ENCODE results near the gene SLC5A9.

The SLC5A9 gene

DNA sequence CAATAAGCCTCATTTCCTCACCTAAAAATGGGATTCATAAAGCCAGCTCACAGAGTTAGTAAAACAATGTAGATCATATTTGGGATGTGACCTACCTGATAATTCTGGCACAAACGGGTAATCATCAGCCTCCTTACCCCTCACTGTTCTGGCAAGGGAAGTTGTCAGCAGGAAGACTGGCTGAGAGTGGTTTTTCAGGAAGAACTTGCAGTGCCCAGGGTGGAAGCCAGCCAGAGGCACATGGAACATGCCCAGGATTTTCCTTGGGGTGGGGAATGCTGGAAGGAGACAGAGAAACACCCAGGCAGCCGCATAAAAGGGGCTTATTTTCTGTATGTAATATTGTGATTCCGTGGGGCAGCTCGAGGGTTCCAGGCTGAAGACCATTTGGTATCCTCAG is 7.7 kb upstream of the SLC5A9 start:
- no peaks in the 10 kb centered on the region for H3K36me3 ChIP-seq (ENCODE audit: control insufficient read depth, low read depth, low read length)
- no peak overlapping the region for H3K9ac ChIP-seq (ENCODE audit: low read length)
- no peaks in the 10 kb centered on the region for H3K9me3 ChIP-seq (ENCODE audit: control insufficient read depth, low read depth, low read length)
- H3K27ac ChIP-seq (ENCODE audit: low read length): no peak overlapping the region
- no peak overlapping the region for H3K4me3 ChIP-seq (ENCODE audit: low read length)
- no peaks in the 10 kb centered on the region for H3K27me3 ChIP-seq (ENCODE audit: control insufficient read depth, insufficient read depth, low read length)
- peaks cover 10% of the 10 kb centered on the region for H3K4me1 ChIP-seq (ENCODE audit: control insufficient read depth, low read depth, low read length)

DNA sequence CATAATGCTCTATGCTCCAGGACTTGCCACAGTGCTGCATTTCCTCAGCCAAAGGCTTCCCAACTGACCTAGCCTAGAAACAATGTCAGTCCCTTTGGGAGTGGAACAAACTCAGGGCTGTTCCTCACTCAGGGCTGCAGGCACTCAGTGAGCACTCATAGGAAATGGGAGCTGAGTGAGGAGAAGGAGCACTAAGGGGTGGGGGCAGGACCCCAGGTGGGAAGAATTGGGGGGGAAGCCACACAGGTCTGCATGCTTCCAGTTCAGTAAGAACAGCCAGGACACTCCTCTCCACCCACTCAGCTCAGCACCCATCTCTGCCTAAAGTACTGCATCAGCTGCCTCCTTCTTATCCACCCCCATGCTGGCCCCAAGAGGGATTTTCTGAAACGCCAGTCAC is 7.3 kb upstream of the SLC5A9 start:
- no peak overlapping the region for H3K27ac ChIP-seq (ENCODE audit: low read length)
- H3K9ac ChIP-seq (ENCODE audit: low read length): no peak overlapping the region
- H3K4me3 ChIP-seq (ENCODE audit: low read length): no peak overlapping the region
- no peaks in the 10 kb centered on the region for H3K27me3 ChIP-seq (ENCODE audit: control insufficient read depth, insufficient read depth, low read length)
- no peaks in the 10 kb centered on the region for H3K9me3 ChIP-seq (ENCODE audit: control insufficient read depth, low read depth, low read length)
- peaks cover 10% of the 10 kb centered on the region for H3K4me1 ChIP-seq (ENCODE audit: control insufficient read depth, low read depth, low read length)
- no peaks in the 10 kb centered on the region for H3K36me3 ChIP-seq (ENCODE audit: control insufficient read depth, low read depth, low read length)

DNA sequence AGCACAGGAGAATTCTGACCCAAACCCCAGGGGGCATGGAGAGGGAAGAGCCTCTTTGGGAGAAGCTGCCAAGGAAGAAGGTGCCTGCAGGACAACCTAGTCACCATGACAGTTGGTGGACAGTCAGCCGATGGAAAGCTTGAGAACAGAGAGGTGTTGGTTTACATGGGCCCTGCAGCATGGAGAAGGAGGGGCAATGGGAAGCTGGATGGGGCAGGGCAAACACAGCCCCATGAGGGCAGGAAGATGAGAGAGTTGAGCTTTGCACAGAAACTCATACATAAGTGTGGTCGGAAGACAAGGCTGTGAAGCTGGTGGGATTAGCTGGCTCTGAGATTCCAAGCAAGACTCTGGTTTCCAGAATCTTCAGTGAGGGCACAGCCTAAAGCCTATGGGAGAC is 6.6 kb upstream of the SLC5A9 start:
- H3K4me1 ChIP-seq (ENCODE audit: control insufficient read depth, low read depth, low read length): peaks cover 10% of the 10 kb centered on the region
- H3K36me3 ChIP-seq (ENCODE audit: control insufficient read depth, low read depth, low read length): no peaks in the 10 kb centered on the region
- no peak overlapping the region for H3K4me3 ChIP-seq (ENCODE audit: low read length)
- no peaks in the 10 kb centered on the region for H3K9me3 ChIP-seq (ENCODE audit: control insufficient read depth, low read depth, low read length)
- no peaks in the 10 kb centered on the region for H3K27me3 ChIP-seq (ENCODE audit: control insufficient read depth, insufficient read depth, low read length)
- no peak overlapping the region for H3K27ac ChIP-seq (ENCODE audit: low read length)
- H3K9ac ChIP-seq (ENCODE audit: low read length): no peak overlapping the region

DNA sequence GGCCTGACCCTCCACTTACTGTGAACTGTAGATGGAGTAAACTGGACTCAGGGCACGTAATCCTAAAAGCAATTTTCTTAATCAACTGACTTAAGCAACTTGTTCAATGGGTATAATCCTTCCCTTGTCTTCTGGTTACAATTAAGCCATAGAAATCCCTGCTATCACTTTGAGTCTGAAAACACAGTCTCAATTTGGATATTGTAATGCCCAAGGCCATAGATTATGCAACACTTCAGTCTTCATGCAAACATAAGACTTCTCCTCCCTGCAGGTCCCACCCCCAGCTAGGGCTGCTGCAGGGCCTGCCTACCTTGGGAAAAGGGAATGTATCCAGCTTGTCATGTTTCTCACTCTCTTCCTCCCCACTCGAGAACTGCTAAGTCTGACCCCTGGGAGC is 6.2 kb upstream of the SLC5A9 start:
- H3K27ac ChIP-seq (ENCODE audit: low read length): no peak overlapping the region
- H3K9ac ChIP-seq (ENCODE audit: low read length): no peak overlapping the region
- H3K27me3 ChIP-seq (ENCODE audit: control insufficient read depth, insufficient read depth, low read length): no peaks in the 10 kb centered on the region
- H3K9me3 ChIP-seq (ENCODE audit: control insufficient read depth, low read depth, low read length): no peaks in the 10 kb centered on the region
- peaks cover 10% of the 10 kb centered on the region for H3K4me1 ChIP-seq (ENCODE audit: control insufficient read depth, low read depth, low read length)
- H3K36me3 ChIP-seq (ENCODE audit: control insufficient read depth, low read depth, low read length): no peaks in the 10 kb centered on the region
- H3K4me3 ChIP-seq (ENCODE audit: low read length): no peak overlapping the region

DNA sequence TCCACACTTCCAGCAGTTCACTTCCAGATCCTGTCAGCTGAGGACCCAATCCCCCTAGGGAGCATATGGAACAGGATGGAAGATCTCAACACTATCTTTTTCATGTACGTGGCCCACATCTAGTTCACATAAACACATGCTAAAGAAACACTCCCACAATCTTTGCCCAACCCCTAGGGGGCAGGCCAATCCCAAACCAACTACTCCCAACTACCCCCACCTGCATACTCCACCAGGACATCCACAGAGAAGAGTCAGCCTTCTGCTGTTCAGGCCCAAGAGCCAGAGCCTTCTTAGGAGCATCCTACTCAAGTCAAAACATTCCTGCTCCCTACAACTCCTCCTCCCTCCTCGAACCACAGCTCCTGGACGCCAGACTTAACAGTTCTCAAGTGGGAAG is 5.6 kb upstream of the SLC5A9 start:
- no peak overlapping the region for H3K4me3 ChIP-seq (ENCODE audit: low read length)
- no peaks in the 10 kb centered on the region for H3K36me3 ChIP-seq (ENCODE audit: control insufficient read depth, low read depth, low read length)
- no peaks in the 10 kb centered on the region for H3K27me3 ChIP-seq (ENCODE audit: control insufficient read depth, insufficient read depth, low read length)

DNA sequence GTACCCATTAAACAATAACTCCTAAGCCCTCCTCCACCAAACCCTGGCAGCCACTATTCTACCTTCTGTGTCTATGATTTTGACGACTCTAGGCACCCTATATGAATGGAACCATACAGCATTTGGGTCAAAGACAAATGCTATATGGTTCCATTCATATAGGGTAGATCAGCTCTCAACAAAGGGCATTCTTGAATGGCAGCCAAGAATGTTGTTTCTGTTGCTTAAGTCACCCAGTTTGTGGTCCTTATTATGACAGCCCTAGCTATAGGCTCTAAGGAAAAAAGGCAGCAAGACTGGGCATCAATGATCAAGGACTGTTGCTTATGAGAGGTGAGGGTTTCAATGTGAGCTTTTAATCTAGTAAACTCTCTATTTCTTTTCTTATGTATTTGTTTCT is 4.7 kb upstream of the SLC5A9 start:
- H3K36me3 ChIP-seq (ENCODE audit: control insufficient read depth, low read depth, low read length): no peaks in the 10 kb centered on the region
- no peaks in the 10 kb centered on the region for H3K27me3 ChIP-seq (ENCODE audit: control insufficient read depth, insufficient read depth, low read length)
- H3K4me3 ChIP-seq (ENCODE audit: low read length): no peak overlapping the region
- H3K9me3 ChIP-seq (ENCODE audit: control insufficient read depth, low read depth, low read length): no peaks in the 10 kb centered on the region
- no peak overlapping the region for H3K9ac ChIP-seq (ENCODE audit: low read length)
- peaks cover 10% of the 10 kb centered on the region for H3K4me1 ChIP-seq (ENCODE audit: control insufficient read depth, low read depth, low read length)
- H3K27ac ChIP-seq (ENCODE audit: low read length): no peak overlapping the region

More for the DNA sequence above, 5.6 kb upstream of the SLC5A9 start:
- no peak overlapping the region for H3K9ac ChIP-seq (ENCODE audit: low read length)
- H3K4me1 ChIP-seq (ENCODE audit: control insufficient read depth, low read depth, low read length): peaks cover 10% of the 10 kb centered on the region
- no peak overlapping the region for H3K27ac ChIP-seq (ENCODE audit: low read length)
- H3K9me3 ChIP-seq (ENCODE audit: control insufficient read depth, low read depth, low read length): no peaks in the 10 kb centered on the region

DNA sequence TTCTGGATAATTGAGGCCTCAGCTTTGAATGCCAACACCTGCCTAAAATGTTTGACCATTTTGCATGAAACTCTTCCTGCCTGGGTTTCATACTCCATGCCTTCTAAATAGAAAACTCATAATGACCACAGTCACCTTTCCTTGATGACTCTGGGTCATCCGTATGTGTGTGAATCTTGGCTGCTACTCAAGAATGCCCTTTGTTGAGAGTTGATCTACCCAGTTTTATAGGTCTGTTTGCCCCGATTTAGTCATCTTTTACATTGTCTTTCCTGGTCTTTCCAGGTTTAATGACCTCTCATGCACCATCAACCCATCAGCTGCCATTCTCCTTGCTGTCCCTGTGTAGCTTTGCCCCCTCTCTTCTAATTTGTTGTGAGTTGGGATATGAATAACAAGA is 2.7 kb upstream of the SLC5A9 start:
- Histone ChIP-seq H3K36me3 (ENCODE audit: control insufficient read depth, low read depth, low read length) (no peaks in the 10 kb centered on the region), H3K27ac (ENCODE audit: low read length) (no peak overlapping the region), H3K27me3 (ENCODE audit: control insufficient read depth, insufficient read depth, low read length) (no peaks in the 10 kb centered on the region), H3K4me1 (ENCODE audit: control insufficient read depth, low read depth, low read length) (peaks cover 6% of the 10 kb centered on the region), H3K9me3 (ENCODE audit: control insufficient read depth, low read depth, low read length) (no peaks in the 10 kb centered on the region), H3K4me3 (ENCODE audit: low read length) (no peak overlapping the region), H3K9ac (ENCODE audit: low read length) (no peak overlapping the region)

DNA sequence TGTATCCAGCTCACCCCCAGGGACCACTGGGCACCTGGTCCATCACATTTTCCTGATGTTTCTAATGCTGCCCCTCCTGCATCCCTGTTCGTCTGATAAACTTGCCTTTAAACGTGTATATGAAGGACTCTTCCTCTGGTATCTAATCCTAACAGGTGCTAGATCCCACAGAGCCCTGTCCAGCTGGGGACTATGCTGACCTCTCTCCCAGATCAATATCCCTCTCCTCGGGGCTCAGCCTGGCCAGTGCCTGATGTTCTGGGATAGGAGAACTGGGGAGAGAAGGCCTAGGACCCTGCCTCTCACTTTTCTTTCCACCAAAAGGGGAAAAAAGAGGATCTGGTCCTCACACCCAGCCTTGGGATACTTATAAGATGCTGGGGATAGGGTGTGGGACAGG is 1.4 kb upstream of the SLC5A9 start:
- Histone ChIP-seq H3K27me3 (ENCODE audit: control insufficient read depth, insufficient read depth, low read length) (no peaks in the 10 kb centered on the region), H3K9me3 (ENCODE audit: control insufficient read depth, low read depth, low read length) (no peaks in the 10 kb centered on the region), H3K4me3 (ENCODE audit: low read length) (no peak overlapping the region), H3K36me3 (ENCODE audit: control insufficient read depth, low read depth, low read length) (no peaks in the 10 kb centered on the region), H3K9ac (ENCODE audit: low read length) (no peak overlapping the region), H3K4me1 (ENCODE audit: control insufficient read depth, low read depth, low read length) (no peaks in the 10 kb centered on the region), H3K27ac (ENCODE audit: low read length) (no peak overlapping the region)

DNA sequence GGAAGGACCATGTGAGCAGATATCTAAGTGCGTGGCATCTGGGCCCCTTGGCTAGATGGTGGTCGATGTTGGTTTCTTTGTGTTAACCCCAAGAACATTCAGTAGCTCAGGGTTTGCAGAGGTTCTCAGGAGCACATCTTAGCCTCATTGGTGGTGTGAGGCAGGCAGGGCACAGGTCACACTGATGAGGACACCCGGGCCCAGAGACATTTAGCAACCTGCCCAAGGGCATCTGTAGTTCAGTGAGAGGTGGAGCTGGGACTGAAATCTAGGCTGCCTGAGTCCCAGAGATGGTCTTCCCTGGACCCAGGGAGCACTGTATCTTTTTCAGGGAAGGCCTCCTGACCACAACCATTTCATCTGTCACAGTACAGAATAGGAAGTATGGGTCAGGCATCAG is 859 bp upstream of the SLC5A9 start:
- H3K9ac ChIP-seq (ENCODE audit: low read length): no peak overlapping the region
- H3K9me3 ChIP-seq (ENCODE audit: control insufficient read depth, low read depth, low read length): no peaks in the 10 kb centered on the region
- H3K4me1 ChIP-seq (ENCODE audit: control insufficient read depth, low read depth, low read length): no peaks in the 10 kb centered on the region
- H3K4me3 ChIP-seq (ENCODE audit: low read length): no peak overlapping the region
- no peak overlapping the region for H3K27ac ChIP-seq (ENCODE audit: low read length)
- no peaks in the 10 kb centered on the region for H3K27me3 ChIP-seq (ENCODE audit: control insufficient read depth, insufficient read depth, low read length)
- no peaks in the 10 kb centered on the region for H3K36me3 ChIP-seq (ENCODE audit: control insufficient read depth, low read depth, low read length)

DNA sequence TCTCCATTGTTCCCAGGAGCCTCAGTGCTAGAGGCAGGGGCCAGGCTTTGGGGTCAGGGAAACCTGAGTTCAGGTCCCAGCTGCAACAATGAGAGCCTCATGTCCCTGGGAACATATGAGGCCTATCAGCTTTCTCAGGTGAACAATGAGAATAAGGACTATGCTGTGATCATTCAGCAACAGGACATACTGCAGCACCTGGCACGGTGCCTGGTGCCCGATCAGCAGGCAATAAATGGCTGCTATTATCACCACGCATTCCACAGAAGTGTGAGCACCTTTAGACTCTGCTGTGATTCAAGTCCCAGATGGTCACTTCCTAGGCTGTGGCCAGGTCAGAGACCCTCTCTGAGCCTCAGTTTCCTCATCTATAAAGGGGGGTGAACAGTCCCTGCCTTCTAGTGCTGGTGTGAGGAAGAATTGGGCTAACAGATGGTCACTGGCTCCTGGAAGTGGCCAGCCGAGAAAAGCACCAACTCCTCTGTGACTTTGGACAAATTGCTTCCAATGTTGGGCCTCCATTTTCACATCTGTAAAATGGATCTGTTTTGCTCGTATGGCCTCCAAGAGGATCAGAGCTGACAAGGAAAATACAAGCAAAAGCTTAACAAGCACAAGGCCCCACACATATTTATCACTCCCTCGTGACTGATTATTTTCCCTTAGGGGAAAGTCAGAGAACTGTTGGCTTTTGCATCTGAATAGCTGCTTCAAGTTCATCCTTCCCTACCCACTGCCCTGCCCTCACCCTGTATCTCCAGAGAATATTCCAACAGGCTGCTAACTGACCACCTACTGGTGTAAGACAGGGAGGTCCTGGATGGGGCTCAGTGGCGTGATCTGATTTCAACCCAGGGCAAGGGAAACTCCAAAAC is 1.1 kb downstream of the SLC5A9 start:
- Histone ChIP-seq H3K9ac (ENCODE audit: low read length) (no peak overlapping the region), H3K36me3 (ENCODE audit: control insufficient read depth, low read depth, low read length) (no peaks in the 10 kb centered on the region), H3K4me1 (ENCODE audit: control insufficient read depth, low read depth, low read length) (no peaks in the 10 kb centered on the region), H3K27me3 (ENCODE audit: control insufficient read depth, insufficient read depth, low read length) (no peaks in the 10 kb centered on the region), H3K9me3 (ENCODE audit: control insufficient read depth, low read depth, low read length) (no peaks in the 10 kb centered on the region), H3K27ac (ENCODE audit: low read length) (no peak overlapping the region), H3K4me3 (ENCODE audit: low read length) (no peak overlapping the region)

DNA sequence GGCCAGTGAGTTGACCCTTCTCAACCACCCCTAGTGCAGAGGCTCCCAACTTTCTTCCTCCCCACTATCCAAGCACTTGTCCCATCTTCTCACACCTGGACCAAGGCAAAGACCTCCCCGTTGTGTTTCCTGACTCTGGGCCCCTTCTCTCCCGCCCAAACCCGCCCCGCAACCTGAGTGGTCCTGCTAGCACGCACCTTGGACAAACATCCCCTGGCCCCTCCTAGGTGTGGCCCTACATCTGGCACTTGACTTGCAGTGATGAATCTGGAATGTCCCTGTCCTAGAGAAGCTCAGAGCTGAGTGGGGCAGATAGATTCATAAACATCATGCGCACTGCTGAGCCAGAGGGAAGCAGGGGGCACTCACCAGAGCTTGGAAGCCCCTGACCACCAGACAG is 2.3 kb downstream of the SLC5A9 start:
- H3K9me3 ChIP-seq (ENCODE audit: control insufficient read depth, low read depth, low read length): no peaks in the 10 kb centered on the region
- H3K4me1 ChIP-seq (ENCODE audit: control insufficient read depth, low read depth, low read length): no peaks in the 10 kb centered on the region
- H3K27ac ChIP-seq (ENCODE audit: low read length): no peak overlapping the region
- H3K27me3 ChIP-seq (ENCODE audit: control insufficient read depth, insufficient read depth, low read length): no peaks in the 10 kb centered on the region
- H3K4me3 ChIP-seq (ENCODE audit: low read length): no peak overlapping the region
- H3K9ac ChIP-seq (ENCODE audit: low read length): no peak overlapping the region
- H3K36me3 ChIP-seq (ENCODE audit: control insufficient read depth, low read depth, low read length): no peaks in the 10 kb centered on the region

DNA sequence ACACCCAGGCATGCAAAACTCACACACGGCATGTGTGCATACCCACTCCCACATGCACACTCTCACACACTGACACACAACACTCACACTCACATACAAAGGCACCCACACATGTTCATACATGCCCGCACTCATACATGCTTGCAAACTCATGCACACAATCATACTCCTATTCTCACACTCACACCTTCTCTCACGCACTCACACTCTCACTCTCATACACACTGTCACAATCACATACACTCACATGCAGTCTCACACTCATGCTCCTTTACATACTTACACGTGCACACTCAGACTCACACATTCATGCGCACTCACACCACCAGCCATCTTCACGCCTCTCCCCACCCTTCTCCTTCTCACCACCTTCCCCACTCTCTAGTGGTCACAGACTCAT is 3.1 kb downstream of the SLC5A9 start:
- Histone ChIP-seq H3K27ac (ENCODE audit: low read length) (no peak overlapping the region), H3K9me3 (ENCODE audit: control insufficient read depth, low read depth, low read length) (no peaks in the 10 kb centered on the region), H3K27me3 (ENCODE audit: control insufficient read depth, insufficient read depth, low read length) (no peaks in the 10 kb centered on the region), H3K4me1 (ENCODE audit: control insufficient read depth, low read depth, low read length) (no peaks in the 10 kb centered on the region), H3K4me3 (ENCODE audit: low read length) (no peak overlapping the region), H3K9ac (ENCODE audit: low read length) (no peak overlapping the region), H3K36me3 (ENCODE audit: control insufficient read depth, low read depth, low read length) (no peaks in the 10 kb centered on the region)
